ENCODE data around the gene HUS1B.

The HUS1B gene

GRCh38 chr6:609905-610304, 47.0 kb downstream of the HUS1B start:
- H3K27ac ChIP-seq = no peak overlapping the region
- TF ChIP-seq ZFX (IDR thresholded peaks at IDR 0.05) (no peak), CTCF (conservative IDR thresholded peaks at IDR 0.05) (no peak)

- TF ChIP-seq CTCF (conservative IDR thresholded peaks at IDR 0.05) (no peak), ZFX (IDR thresholded peaks at IDR 0.05) (no peak)
- no peak overlapping the region for H3K27ac ChIP-seq
Measured at GRCh38 chr6:606829-607379, 50.0 kb downstream of the HUS1B start.
